Activated naive CD4-positive, alpha-beta T cell treated with anti-CD3 and anti-CD28 coated beads, Interleukin-2, amount 10 ng/mL, durations not matched to agents 5 hours and 36 hours (primary cell): ENCODE data around the gene RNASE2. TPM values are rescaled to one million over a fixed set of nuclear protein-coding genes. Genes with fewer than 3 reads are reported as not detected.

Experiments
- total RNA-seq, 2 experiments: library from RNA; stranded (reverse); gene quantifications; one replicate each; pipeline ENCODE4 v1.2.3, GENCODE V29; 2021

The RNASE2 gene
- total RNA-seq: not detected

DNA sequence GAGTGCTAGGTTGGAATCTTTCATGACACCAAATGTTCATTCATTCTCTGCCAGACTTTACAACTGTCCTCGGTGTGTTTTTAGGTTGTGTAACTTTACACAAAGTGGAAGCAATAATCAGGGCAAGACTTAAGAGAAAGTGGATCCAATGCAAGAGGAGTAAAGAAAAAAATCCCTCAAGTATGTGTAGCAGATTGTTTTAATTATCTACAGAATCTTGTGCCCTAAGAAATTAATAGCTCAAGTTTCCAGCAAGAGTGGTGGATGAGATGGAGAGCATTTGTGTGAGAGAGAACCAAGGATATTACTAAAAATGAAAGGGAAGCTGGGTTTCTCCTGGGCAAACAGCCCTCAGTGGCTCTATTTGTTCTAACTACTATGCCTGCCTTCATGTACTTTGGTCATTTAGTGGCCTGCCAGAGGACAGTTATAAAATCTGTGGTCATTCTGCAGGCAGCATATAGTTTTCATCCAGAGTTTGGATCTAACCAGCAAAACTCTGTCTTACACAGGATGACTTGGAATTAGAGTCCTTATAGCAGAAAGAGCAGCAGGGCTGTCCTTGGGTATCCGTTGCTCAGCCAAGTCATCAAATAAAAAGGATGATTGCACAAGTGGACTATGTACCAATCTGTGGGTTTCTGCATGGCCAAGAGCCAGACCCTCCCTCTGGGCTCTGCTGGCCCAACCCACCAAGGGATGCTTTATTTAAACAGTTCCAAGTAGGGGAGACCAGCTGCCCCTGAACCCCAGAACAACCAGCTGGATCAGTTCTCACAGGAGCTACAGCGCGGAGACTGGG is at the start of gene RNASE2:
Gene RNASE2, plus strand, starts transcription at position 752 of the 802 bp plus-strand sequence. CDS start 285 bp downstream, outside the sequence.

DNA sequence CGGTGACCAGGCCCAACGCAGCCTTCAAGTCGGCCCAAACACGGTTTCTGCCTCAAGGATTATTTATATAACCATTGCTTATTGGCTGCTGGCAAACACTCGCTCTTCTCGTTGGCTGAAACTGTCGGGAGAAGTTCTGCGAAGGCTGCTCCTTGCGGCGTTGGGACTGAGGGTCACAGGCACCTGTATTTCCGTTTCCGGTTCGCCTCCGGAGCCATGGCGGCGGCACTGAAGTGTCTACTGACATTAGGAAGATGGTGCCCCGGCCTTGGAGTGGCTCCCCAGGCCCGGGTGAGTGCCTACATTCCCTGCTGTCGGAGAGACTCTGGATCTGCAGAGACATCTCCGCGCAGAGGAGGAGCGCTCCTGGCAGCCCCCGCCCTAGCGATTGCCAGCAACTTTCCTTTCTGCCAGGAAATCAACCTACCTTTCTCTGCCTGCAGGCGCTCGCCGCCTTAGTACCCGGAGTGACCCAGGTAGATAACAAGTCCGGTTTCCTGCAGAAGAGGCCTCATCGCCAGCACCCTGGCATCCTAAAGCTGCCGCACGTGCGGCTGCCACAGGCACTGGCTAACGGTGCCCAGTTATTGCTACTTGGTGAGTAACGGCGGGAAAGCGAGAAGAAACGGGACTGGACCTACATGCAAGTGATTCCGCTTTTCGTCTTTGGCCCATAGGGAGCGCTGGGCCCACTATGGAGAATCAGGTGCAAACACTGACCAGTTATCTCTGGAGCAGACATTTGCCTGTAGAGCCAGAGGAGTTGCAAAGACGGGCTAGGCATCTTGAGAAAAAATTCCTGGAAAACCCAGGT is 34.7 kb downstream of the RNASE2 start, which contains the start of gene METTL17:
Gene METTL17, plus strand, starts transcription at position 194 of the 814 bp plus-strand sequence. Its CDS starts 23 bp downstream, at position 217.

DNA sequence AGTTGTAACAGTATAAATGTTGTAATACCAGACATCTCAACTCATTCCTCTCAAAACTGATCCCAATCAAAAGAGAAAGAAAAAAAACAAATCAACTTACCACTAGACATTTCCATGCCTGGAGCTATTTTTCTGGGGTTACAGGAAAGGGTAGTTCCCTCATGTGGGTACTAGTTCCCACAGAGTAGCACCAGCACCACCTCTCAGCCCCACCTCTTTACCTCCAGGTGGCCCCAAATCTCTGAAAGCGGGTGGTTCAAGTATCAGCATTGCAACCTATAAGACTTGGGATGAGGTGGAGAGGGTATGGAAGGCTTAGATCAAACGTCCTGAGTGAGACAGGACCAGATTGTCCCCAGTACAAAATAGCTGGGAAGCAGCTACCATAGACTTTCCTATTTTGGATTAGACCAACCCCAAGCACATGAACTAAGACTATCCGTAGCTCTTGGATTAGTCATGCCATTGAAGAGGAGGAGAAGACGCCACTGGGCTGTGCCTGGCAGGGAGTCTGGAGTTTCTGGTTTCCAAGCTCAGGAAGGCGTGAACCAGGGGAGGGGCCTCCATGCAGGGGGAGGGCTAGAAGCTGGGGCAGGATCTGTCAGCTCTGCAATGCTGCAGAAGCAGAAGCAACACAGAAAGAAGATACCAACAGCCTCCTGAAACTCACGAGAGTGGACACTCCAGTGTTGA is 43.5 kb downstream of the RNASE2 start, which contains the start of gene SLC39A2:
Gene SLC39A2, plus strand, starts transcription at position 620 of the 693 bp plus-strand sequence. CDS start 154 bp downstream, outside the sequence.

Other genes with a start within 250 kb of the RNASE2 start
- not detected for gene EDDM3A, start 209.6 kb upstream of the RNASE2 start, total RNA-seq
- not detected for gene EDDM3B, start 187.1 kb upstream of the RNASE2 start, total RNA-seq
- 1 to 10 TPM; 6.1 to 6.5 TPM for gene RNASE6, start 174.2 kb upstream of the RNASE2 start, total RNA-seq
- not detected for gene RNASE1, start 152.6 kb upstream of the RNASE2 start, total RNA-seq
- not detected for gene RNASE3, start 64.1 kb upstream of the RNASE2 start, total RNA-seq
- gene METTL17, start 34.5 kb downstream of the RNASE2 start, total RNA-seq: 10 to 100 TPM; 88.9 to 90.9 TPM
- gene SLC39A2, start 43.8 kb downstream of the RNASE2 start, total RNA-seq: not detected
- 10 to 100 TPM; 10.9 to 12.3 TPM for gene NDRG2, start 69.6 kb downstream of the RNASE2 start, total RNA-seq
- not detected for gene TPPP2, start 74.7 kb downstream of the RNASE2 start, total RNA-seq
- not detected for gene RNASE13, start 79.3 kb downstream of the RNASE2 start, total RNA-seq
- not detected for gene RNASE7, start 86.9 kb downstream of the RNASE2 start, total RNA-seq
- not detected for gene RNASE8, start 102.3 kb downstream of the RNASE2 start, total RNA-seq
- gene ARHGEF40, start 114.8 kb downstream of the RNASE2 start, total RNA-seq: not detected
- 1 to 10 TPM; 3.8 to 4.2 TPM for gene ZNF219, start 143.2 kb downstream of the RNASE2 start, total RNA-seq
- not detected for gene TMEM253, start 145.6 kb downstream of the RNASE2 start, total RNA-seq
- not detected for gene OR5AU1, start 200.6 kb downstream of the RNASE2 start, total RNA-seq